OCI-LY3 (cell line): ENCODE results near the gene CEACAM8.
"Not testable (repeated sequence)": the region's sequence is repeated elsewhere in the genome, so short reads cannot be mapped to it uniquely, and the experiment has no call there.

ENCODE experiments used
- H2AFZ ChIP-seq: fragments of 200-600, 300-600 bp; shearing (Covaris generic); 2 replicates; pipeline ENCODE4 v1.6.0; 2014; ENCODE audit warnings: antibody characterized with exemption, low read depth, low read length
- H3K27ac ChIP-seq: fragments of 200-600, 300-600 bp; sonication (generic); 2 replicates; pipeline ENCODE4 v1.5.1; 2014; ENCODE audit warnings: mild to moderate bottlenecking, low read length, moderate library complexity, mixed read lengths
- H3K27me3 ChIP-seq: fragments of 200-600, 300-600 bp; sonication (generic); 2 replicates; pipeline ENCODE4 v1.6.1; 2014; ENCODE audit warnings: low read depth, low read length, mixed read lengths
- H3K36me3 ChIP-seq: fragments of 200-600, 300-600 bp; sonication (generic); replicated peaks from 2 replicates; pipeline ENCODE3; 2014; ENCODE audit warnings: low read depth, low read length, mixed read lengths
- H3K4me1 ChIP-seq: fragments of 300-600, 200-600 bp; sonication (generic); 2 replicates; pipeline ENCODE4 v1.6.1; 2014; ENCODE audit warnings: low read length, mixed read lengths
- H3K4me2 ChIP-seq: fragments of 200-600, 300-600 bp; sonication (generic); 2 replicates; pipeline ENCODE4 v1.6.1; 2014; ENCODE audit warnings: low read length, mixed read lengths
- H3K4me3 ChIP-seq: fragments of 300-600, 200-600 bp; sonication (generic); 2 replicates; pipeline ENCODE4 v1.5.1; 2014; ENCODE audit warnings: antibody characterized with exemption, mild to moderate bottlenecking, low read length, moderate library complexity
- H3K79me2 ChIP-seq: fragments of 300-600, 200-600 bp; shearing (Covaris generic); 2 replicates; pipeline ENCODE4 v1.6.1; 2014; ENCODE audit warnings: mild to moderate bottlenecking, low read length, mixed read lengths
- H3K9ac ChIP-seq: fragments of 300-600, 200-600 bp; shearing (Covaris generic); 2 replicates; pipeline ENCODE4 v1.6.0; 2014; ENCODE audit warnings: mild to moderate bottlenecking, low read length, moderate library complexity
- H3K9me3 ChIP-seq: fragments of 200-600, 300-600 bp; shearing (Covaris generic); 2 replicates; pipeline ENCODE4 v1.6.1; 2014; ENCODE audit warnings: low read length, mixed read lengths; ENCODE audit not compliant: insufficient read depth
- H4K20me1 ChIP-seq: fragments of 200-600, 300-600 bp; sonication (generic); 2 replicates; pipeline ENCODE4 v1.6.1; 2016; ENCODE audit warnings: low read length, mixed read lengths; ENCODE audit not compliant: insufficient read depth
- EZH2phosphoT487 ChIP-seq: fragments of 200-600 bp; shearing (Covaris generic); IDR thresholded peaks from 2 replicates; pipeline ENCODE4 v1.6.1; 2018; ENCODE audit warnings: antibody characterized with exemption, mixed run types, low read depth
- TF ChIP-seq, protein P1 (sequence below): fragments of 200-600, 300-600 bp; sonication (generic); IDR thresholded peaks from 2 replicates; pipeline ENCODE4 v1.5.1; 2014; ENCODE audit warnings: antibody characterized with exemption, low read length, low read depth

CEACAM8 gene

DNA sequence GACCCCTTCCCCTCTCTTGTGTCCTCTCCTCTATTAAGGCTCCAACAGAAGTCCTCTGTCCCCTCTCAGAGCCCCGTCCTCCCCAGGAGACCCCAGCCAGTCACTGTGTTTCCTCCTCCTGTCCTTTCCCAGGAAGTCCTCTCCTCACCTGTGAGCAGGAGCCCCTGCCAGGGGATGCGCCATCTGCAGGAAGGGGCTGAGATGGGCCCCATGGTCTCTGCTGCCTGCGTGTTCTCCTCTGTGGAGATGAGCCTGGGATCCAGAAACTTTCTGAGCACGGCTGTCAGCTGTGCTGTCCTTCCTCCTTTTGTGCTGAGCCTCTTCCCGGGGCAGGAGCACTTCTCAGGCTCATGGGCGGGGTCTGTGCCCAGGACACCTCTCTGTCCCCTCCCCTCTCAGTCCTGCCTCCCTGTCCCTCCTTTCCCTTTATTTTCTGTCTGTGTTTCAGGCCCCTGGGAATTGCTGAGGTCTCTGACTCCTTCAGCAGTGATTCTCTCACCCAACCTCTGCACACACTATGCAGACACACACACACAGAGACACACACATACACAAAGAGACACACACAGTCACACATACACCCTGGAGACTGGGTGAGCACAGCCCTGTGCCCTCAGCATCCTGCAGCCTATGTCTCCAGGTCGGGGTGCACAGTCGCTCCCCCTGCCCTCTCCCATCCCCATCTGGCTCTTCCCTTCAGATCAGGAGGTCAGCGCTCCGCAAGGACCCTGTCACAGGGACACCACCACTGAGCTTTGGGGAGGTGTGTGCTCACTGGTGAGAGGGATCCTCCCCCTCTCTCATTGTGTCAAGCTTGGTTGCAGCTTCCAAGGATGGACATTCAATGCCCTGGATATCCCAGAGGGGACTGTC is at the start of gene CEACAM8:
Gene CEACAM8 (minus strand): TSS at position 308 of the 873 bp plus-strand sequence. CDS start 96 bp downstream, at position 212.
- Histone ChIP-seq H3K79me2 (no peaks in the 10 kb centered on the region), H3K4me3 (no peak within 1 kb of the TSS), H4K20me1 (peaks cover 3% of the 10 kb centered on the region; the same call in 1 of the 2 replicates), H3K4me1 (no peaks in the 10 kb centered on the region), H3K4me2 (no peak within 1 kb of the TSS), H3K9me3 (no peaks in the 10 kb centered on the region), H3K27ac (no peak within 1 kb of the TSS), H2AFZ (no peak within 1 kb of the TSS), H3K36me3 (no peaks in the 10 kb centered on the region), H3K9ac (no peak within 1 kb of the TSS), H3K27me3 (peaks cover 43% of the 10 kb centered on the region)
- no peak for TF ChIP-seq EZH2phosphoT487
- TF ChIP-seq, protein P1, sequence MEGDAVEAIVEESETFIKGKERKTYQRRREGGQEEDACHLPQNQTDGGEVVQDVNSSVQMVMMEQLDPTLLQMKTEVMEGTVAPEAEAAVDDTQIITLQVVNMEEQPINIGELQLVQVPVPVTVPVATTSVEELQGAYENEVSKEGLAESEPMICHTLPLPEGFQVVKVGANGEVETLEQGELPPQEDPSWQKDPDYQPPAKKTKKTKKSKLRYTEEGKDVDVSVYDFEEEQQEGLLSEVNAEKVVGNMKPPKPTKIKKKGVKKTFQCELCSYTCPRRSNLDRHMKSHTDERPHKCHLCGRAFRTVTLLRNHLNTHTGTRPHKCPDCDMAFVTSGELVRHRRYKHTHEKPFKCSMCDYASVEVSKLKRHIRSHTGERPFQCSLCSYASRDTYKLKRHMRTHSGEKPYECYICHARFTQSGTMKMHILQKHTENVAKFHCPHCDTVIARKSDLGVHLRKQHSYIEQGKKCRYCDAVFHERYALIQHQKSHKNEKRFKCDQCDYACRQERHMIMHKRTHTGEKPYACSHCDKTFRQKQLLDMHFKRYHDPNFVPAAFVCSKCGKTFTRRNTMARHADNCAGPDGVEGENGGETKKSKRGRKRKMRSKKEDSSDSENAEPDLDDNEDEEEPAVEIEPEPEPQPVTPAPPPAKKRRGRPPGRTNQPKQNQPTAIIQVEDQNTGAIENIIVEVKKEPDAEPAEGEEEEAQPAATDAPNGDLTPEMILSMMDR: no peak

DNA sequence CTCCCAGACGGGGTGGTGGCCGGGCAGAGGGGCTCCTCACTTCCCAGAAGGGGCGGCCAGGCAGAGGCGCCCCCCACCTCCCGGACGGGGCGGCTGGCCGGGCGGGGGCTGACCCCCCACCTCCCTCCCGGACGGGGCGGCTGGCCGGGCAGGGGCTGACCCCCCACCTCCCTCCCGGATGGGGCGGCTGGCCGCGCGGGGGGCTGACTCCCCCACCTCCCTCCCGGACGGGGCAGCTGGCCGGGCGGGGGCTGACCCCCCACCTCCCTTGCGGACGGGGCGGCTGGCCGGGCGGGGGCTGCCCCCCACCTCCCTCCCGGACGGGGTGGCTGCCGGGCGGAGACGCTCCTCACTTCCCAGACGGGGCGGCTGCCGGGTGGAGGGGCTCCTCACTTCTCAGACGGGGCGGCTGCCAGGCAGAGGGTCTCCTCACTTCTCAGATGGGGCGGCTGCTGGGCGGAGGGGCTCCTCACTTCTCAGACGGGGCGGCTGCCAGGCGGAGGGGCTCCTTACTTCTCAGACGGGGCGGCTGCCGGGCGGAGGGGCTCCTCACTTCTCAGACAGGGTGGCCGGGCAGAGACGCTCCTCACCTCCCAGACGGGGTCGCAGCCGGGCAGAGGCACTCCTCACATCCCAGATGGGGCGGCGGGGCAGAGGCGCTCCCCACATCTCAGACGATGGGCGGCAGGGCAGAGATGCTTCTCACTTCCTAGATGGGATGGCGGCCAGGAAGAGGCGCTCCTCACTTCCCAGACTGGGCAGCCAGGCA is 44.8 kb upstream of the CEACAM8 start:
- not testable (repeated sequence) for H3K27ac ChIP-seq, H3K79me2 ChIP-seq, H3K4me1 ChIP-seq, H3K36me3 ChIP-seq, H3K9ac ChIP-seq, H2AFZ ChIP-seq, H3K4me2 ChIP-seq, H4K20me1 ChIP-seq, H3K9me3 ChIP-seq, H3K27me3 ChIP-seq, H3K4me3 ChIP-seq

DNA sequence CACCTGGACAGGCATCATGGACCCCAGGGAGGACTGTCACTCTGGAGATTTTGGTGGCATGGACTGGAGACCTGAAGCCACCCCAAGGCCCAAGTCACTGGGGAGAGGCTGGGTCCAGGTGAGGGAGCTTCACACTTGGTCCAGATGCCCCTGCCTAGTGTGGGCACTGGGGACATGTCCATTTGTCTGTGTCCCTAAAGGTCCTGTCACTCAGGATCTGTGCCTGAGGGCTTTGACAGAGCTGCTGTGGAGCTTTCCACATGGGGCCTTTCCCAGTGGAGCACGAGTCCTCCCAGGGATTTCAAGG is 40.5 kb upstream of the CEACAM8 start:
- Histone ChIP-seq H3K36me3 (no peaks in the 10 kb centered on the region), H4K20me1 (no peaks in the 10 kb centered on the region), H3K27ac (no peak overlapping the region), H3K4me2 (peak overlapping the region; percentile 35; the same call in 1 of the 2 replicates), H3K27me3 (peaks cover 41% of the 10 kb centered on the region), H3K79me2 (no peaks in the 10 kb centered on the region), H3K9me3 (no peaks in the 10 kb centered on the region), H3K4me3 (no peak overlapping the region), H3K9ac (no peak overlapping the region), H2AFZ (peak overlapping the region; percentile 78; the same call in 1 of the 2 replicates), H3K4me1 (no peaks in the 10 kb centered on the region)
- no peak for TF ChIP-seq EZH2phosphoT487
- TF ChIP-seq, protein P1: no peak; the same call in 1 of the 2 replicates

DNA sequence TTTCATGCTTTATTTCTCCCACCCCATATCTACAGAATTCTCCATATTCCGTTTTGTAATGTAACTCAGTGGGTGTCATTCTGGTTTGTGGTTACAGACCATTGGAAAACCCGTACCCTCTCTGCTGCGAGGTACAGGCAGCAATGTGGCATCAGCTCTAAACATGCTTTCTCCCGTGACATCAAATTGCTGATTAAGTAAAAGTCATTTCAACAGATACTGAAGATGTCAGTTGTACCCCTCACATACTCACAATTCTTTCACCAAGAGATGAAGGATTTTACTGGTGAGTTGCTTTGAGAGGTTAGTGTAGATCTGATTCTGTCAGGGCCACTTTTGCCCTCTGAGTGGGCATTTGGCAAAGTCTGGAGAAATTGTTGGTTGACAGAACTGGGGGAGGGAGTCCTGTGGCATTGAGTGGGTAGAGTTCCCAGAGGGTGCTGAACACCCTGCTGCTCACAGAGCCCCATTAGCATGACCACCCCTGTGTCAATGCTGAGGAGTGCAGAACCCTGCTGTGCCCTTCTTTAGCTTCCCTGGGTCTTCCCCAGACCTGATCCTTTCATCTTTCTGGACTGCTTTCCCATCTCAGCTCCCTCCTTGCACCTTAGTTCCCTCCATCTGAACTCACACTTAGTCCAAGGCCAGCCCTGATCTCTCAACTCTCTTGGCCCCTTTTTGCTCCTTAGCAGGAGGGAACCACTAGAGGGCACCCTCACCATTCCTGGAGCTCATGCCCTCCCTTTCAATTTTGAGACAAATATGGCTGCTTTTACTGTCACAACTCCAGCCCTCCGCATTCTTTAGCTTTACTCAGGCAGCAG is 39.9 kb upstream of the CEACAM8 start:
- H2AFZ ChIP-seq: peak overlapping the region; percentile 78; the same call in 1 of the 2 replicates
- H3K4me2 ChIP-seq: peak overlapping the region; percentile 35; the same call in 1 of the 2 replicates
- no peaks in the 10 kb centered on the region for H3K4me1 ChIP-seq
- no peak overlapping the region for H3K27ac ChIP-seq
- no peaks in the 10 kb centered on the region for H3K79me2 ChIP-seq
- H3K36me3 ChIP-seq: no peaks in the 10 kb centered on the region
- TF ChIP-seq, protein P1: peak; percentile 90
- TF ChIP-seq EZH2phosphoT487: no peak
- peaks cover 42% of the 10 kb centered on the region for H3K27me3 ChIP-seq
- H4K20me1 ChIP-seq: no peaks in the 10 kb centered on the region
- no peak overlapping the region for H3K4me3 ChIP-seq
- no peak overlapping the region for H3K9ac ChIP-seq
- H3K9me3 ChIP-seq: no peaks in the 10 kb centered on the region
